PC-3 (cell line): ENCODE measurements around the gene ZDHHC24.

Experiments used
- EZH2 ChIP-seq: fragments of 300-600 bp; sonication (generic); IDR thresholded peaks from one replicate; pipeline ENCODE4 v1.6.1; 2017; ENCODE audit warnings: antibody characterized with exemption, mild to moderate bottlenecking, low read length; ENCODE audit not compliant: unreplicated experiment
- TF ChIP-seq, protein P1 (sequence below): fragments of 300-600 bp; sonication (generic); conservative IDR thresholded peaks from 2 replicates; pipeline ENCODE4 v1.5.1; 2017; ENCODE audit warnings: antibody characterized with exemption, low read depth, mild to moderate bottlenecking, low read length

DNA sequence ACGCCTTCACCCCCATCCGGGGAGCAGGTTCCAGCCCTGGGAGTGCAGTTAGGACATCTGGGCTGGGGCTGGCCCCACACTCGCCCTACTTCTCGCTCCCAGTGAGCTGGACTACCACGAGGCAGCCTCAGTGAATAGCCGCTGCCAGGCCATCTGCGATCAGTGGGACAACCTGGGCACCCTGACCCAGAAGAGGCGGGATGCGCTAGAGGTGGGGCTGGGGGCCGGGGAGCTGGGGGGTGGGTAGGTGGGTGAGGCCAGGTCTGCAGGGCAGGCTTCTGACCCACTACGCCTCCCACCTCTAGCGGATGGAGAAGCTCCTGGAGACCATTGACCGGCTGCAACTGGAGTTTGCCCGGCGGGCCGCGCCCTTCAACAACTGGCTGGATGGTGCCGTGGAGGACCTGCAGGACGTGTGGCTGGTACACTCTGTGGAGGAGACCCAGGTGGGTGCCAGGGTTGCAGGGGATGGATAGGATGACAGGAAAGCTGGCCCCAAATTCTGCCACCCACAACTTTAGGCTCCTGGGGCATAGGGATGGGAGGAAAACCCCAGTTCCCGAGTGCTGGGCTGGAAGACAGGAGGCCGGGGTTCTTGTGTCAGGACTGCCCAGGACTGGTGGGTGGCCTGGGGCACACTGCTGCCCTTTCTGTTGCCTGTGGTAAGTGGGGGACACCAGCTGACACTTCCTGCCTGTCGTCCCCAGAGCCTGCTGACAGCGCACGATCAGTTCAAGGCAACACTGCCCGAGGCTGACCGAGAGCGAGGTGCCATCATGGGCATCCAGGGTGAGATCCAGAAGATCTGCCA lies 14.2 kb upstream of the ZDHHC24 start:
- TF ChIP-seq, protein P1, sequence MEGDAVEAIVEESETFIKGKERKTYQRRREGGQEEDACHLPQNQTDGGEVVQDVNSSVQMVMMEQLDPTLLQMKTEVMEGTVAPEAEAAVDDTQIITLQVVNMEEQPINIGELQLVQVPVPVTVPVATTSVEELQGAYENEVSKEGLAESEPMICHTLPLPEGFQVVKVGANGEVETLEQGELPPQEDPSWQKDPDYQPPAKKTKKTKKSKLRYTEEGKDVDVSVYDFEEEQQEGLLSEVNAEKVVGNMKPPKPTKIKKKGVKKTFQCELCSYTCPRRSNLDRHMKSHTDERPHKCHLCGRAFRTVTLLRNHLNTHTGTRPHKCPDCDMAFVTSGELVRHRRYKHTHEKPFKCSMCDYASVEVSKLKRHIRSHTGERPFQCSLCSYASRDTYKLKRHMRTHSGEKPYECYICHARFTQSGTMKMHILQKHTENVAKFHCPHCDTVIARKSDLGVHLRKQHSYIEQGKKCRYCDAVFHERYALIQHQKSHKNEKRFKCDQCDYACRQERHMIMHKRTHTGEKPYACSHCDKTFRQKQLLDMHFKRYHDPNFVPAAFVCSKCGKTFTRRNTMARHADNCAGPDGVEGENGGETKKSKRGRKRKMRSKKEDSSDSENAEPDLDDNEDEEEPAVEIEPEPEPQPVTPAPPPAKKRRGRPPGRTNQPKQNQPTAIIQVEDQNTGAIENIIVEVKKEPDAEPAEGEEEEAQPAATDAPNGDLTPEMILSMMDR: no peak
- TF ChIP-seq EZH2: no peak
